ENCODE results near the gene HDAC3.

HDAC3 gene

DNA sequence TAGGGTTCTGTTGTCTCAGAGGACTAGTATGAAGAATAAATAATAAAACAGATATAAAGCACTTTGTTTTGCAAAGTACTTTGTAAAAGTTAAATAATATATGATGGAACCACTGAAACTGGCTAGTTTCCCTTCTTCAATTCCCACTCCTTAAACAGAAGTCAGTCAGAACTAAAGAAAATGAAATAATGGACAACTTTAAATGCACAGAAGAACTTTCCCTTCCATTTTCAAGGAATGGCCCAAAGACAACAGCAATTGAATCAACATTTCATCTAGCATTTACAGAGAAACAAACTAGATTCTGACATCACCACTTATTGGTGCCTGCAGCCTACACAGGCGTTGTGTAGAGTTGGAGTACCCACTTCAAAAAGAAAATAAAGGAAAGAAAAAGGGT lies 34.0 kb downstream of the HDAC3 start:
- DNase-seq (ENCODE audit: low read depth in 2 of 2): no peak

GRCh38 chr5:141598391-141599345 lies 38.0 kb downstream of the HDAC3 start:
- no peak for DNase-seq (ENCODE audit: low read depth in 2 of 2)

DNA sequence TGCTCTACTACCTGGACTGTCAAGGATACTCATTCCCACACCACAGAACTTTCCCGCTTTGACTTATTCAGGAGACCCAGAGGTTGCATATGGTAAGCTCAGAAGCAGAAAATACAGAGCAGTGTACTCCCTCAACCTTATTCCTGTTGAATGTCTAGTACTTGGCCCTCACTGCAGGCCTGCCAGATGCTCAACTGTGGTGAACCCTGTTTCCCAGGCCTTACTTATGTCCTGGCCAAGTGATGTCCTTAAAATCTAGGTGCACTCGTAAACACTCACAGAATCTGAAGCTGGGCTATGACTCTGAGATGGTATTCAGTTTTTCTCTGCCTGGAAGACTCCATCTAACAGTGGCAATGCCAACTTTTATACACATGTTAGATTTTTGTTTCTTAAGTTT lies 38.8 kb downstream of the HDAC3 start:
- no peak for DNase-seq (ENCODE audit: low read depth in 2 of 2)

DNA sequence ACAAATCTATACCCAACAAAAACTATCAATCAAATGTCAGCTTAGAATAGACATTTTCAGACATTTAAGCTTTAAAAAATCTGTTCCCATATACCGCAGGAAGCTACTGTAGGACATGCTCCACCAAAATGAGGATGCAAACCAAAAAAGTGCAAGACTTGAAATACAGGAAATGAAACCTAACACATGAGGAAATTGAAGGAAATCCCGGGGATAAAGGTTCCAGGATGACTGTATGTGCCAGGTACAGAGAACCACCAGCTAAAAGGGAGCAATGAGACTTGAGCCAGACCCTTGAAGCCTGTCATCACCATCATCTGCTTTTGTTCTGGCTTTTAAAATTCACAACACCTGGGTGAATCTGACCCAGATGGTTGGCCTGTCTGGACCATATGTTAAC lies 39.3 kb downstream of the HDAC3 start:
- no peak for DNase-seq (ENCODE audit: low read depth in 2 of 2)

- DNase-seq (ENCODE audit: low read depth in 2 of 2): no peak
Observed at GRCh38 chr5:141596867-141597266, 39.8 kb downstream of the HDAC3 start.

GRCh38 chr5:141590127-141590526 lies 46.5 kb downstream of the HDAC3 start:
- no peak for DNase-seq (ENCODE audit: low read depth in 2 of 2)

DNA sequence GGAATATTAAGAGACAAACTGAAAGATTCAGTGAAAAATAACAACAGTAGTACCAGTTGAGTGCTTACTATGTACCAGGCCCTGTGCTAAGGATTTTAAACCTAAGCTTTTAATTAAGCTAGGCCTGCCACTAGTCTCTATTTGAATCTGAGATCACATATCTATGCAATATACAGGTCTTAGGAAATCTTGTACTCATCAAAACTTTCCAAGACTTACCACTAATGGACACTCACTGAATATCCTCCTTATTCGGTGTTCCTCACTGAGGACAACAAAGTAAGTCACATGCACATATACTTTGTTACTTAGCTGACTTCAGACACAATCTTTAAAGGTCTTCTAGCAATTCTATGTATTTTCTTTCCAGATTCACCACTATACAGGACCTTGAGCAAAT lies 50.4 kb downstream of the HDAC3 start:
- DNase-seq (ENCODE audit: low read depth in 2 of 2): no peak

- no peak for DNase-seq (ENCODE audit: low read depth in 2 of 2)
Observed at GRCh38 chr5:141585594-141585993, 51.1 kb downstream of the HDAC3 start.

DNA sequence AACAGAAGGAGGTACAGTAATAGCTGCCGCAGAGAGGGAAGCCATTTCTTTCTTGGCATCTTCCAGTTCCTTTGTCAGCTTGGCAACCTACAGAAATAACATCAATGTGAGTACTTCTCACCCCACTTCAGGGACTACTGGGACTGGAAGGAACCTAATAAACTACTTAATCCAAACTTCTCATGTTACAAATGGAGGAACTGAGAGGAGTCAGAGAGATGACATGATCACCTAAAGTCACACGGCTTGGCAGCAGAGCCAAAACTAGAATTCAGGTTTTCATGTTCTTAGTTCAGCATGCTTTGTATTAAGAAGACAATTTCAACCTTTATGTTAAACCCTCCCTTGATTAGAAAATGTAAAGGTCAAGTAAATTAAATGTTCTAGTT lies 62.5 kb downstream of the HDAC3 start:
- DNase-seq (ENCODE audit: low read depth in 2 of 2): no peak

DNA sequence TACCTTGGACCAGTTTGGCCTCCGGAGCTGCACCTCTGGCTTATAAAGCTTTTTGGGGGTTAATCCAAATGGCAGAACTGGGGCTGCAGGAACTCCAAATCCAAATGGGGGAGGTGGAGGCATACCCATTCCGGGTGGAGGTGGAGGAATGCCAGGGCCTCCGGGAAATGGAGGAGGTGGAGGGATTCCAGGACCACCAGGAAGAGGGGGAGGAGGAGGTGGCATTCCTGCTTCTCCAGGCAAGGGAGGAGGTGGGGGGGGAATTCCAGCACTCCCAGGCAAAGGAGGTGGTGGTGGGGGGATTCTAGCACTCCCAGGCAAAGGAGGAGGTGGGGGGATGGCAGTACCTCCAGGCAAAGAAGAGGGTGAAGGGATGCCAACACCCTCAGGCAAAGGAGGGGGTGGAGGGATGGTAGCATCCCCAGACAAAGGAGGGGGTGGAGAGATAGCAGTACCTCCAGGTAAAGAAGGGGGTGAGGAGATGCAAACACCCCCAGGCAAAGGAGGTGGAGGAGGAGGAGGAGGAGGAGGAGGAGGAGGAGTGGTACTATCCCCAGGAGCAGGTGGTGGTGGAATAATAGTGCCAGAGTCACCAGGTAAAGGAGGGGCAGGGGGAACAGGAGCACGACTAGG lies 63.0 kb downstream of the HDAC3 start:
- DNase-seq (ENCODE audit: low read depth in 2 of 2): no peak
